GM12892 (cell line): ENCODE results near the gene CCDC63.

Experiments used
- POLR2A ChIP-seq: IDR thresholded peaks from 2 replicates; pipeline ENCODE4 v1.6.1; 2011; ENCODE audit warnings: low read depth, low read length, control low read depth
- POLR2AphosphoS5 ChIP-seq: IDR thresholded peaks from 2 replicates; pipeline ENCODE4 v1.6.1; 2011; ENCODE audit warnings: low read depth, low read length, control low read depth

GRCh38 chr12:110940296-110940695 is 93.5 kb downstream of the CCDC63 start:
- TF ChIP-seq POLR2A (no peak), POLR2AphosphoS5 (no peak)
